ENCODE results near the gene NCSTN. TPM values are rescaled to one million over a fixed set of nuclear protein-coding genes. Genes with fewer than 3 reads are reported as not detected.
A peak's percentile ranks its signal among the peaks of the same experiment; 100 is the strongest.

Gene NCSTN
- total and polyA plus RNA-seq, 2 experiments from 2014 or later = 90.3 to 120 TPM

DNA sequence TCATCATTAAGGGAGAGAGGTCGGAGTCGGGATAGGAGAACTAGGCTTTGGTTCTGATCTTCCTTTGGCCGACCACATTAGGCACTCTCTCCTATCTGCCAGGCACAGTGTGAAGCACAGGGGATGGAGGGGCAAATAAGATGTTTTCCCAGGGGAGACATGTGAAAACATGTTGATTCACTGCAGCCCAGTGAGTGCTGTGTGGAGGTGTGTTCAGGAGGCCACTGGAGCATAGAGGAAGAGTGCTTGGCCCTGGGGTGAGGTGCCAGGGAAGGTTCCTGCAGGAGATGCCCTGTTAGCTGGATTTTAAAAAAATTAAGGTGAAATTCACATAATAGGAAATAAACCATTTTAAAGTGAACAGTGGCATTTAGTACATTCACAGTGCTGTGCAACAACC lies 60.9 kb downstream of the NCSTN start:
- Histone ChIP-seq H3K9me2 (replicated peaks; ENCODE audit: insufficient read depth) (no peaks in the 10 kb centered on the region), H3K9me3 (ENCODE audit: low read depth) (no peaks in the 10 kb centered on the region), H3K79me2 (peaks cover 82% of the 10 kb centered on the region), H3K4me2 (no peak overlapping the region), H3K27me3 (no peaks in the 10 kb centered on the region), H3K4me1 (ENCODE audit: insufficient read depth) (peaks cover 25% of the 10 kb centered on the region), H2AFZ (no peak overlapping the region), H4K20me1 (ENCODE audit: insufficient read depth, poor library complexity, severe bottlenecking) (no peaks in the 10 kb centered on the region), H3K36me3 (replicated peaks; ENCODE audit: insufficient read depth, low read depth) (no peaks in the 10 kb centered on the region), H3K4me3 (no peak overlapping the region), H3K27ac (no peak overlapping the region)
- TF ChIP-seq EZH2phosphoT487 (IDR thresholded peaks at IDR 0.05; ENCODE audit: low read depth, severe bottlenecking, unreplicated experiment) = no peak
- TF ChIP-seq, protein P1, sequence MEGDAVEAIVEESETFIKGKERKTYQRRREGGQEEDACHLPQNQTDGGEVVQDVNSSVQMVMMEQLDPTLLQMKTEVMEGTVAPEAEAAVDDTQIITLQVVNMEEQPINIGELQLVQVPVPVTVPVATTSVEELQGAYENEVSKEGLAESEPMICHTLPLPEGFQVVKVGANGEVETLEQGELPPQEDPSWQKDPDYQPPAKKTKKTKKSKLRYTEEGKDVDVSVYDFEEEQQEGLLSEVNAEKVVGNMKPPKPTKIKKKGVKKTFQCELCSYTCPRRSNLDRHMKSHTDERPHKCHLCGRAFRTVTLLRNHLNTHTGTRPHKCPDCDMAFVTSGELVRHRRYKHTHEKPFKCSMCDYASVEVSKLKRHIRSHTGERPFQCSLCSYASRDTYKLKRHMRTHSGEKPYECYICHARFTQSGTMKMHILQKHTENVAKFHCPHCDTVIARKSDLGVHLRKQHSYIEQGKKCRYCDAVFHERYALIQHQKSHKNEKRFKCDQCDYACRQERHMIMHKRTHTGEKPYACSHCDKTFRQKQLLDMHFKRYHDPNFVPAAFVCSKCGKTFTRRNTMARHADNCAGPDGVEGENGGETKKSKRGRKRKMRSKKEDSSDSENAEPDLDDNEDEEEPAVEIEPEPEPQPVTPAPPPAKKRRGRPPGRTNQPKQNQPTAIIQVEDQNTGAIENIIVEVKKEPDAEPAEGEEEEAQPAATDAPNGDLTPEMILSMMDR (IDR thresholded peaks at IDR 0.05; ENCODE audit: poor library complexity) = no peak
- no peak for TF ChIP-seq EZH2 (IDR thresholded peaks at IDR 0.05; ENCODE audit: borderline replicate concordance)
- peak; percentile 1 for DNase-seq (ENCODE audit: low spot score)
- 90% methylated on average over 3 of the region's 3 CpGs for WGBS (ENCODE audit: low lambda C conversion rate, missing lambda C conversion rate)

DNA sequence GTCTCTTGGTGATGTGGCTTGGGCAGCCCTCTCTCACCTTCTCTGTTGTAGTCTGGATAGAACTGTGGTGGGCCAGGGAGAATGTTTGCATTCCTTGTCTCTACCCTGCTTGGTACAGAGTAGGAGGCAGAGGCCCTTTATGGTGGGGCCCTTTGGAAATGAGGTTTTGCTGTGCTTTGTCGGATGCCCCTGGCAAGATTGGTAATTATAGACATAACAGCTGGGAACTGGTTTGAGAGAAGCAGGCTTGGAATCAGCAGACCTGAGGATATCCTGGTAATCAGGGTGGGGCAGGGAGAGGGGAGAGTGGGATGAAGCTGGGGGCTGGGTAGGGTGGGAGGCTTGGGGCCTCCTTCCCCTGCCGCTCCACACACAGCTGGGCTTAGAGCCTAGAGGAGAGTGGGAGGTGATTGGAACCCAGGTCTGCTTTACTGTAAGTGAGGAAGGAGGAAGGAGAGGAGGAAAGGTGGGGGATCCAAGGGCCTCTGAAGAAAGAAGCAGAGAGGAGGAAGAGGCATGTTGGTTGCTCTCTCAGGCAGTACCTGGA lies 62.2 kb downstream of the NCSTN start:
- 55% methylated on average over 2 of the region's 2 CpGs for WGBS (ENCODE audit: low lambda C conversion rate, missing lambda C conversion rate)
- Histone ChIP-seq H3K79me2 (peaks cover 91% of the 10 kb centered on the region), H2AFZ (no peak overlapping the region), H3K36me3 (replicated peaks; ENCODE audit: insufficient read depth, low read depth) (no peaks in the 10 kb centered on the region), H3K9me3 (ENCODE audit: low read depth) (no peaks in the 10 kb centered on the region), H3K4me2 (no peak overlapping the region), H3K4me1 (ENCODE audit: insufficient read depth) (peaks cover 32% of the 10 kb centered on the region), H3K9me2 (replicated peaks; ENCODE audit: insufficient read depth) (no peaks in the 10 kb centered on the region), H4K20me1 (ENCODE audit: insufficient read depth, poor library complexity, severe bottlenecking) (no peaks in the 10 kb centered on the region), H3K27ac (peak overlapping the region; percentile 12), H3K27me3 (no peaks in the 10 kb centered on the region), H3K4me3 (no peak overlapping the region)
- peak; percentile 2 for DNase-seq (ENCODE audit: low spot score)
- no peak for TF ChIP-seq EZH2 (IDR thresholded peaks at IDR 0.05; ENCODE audit: borderline replicate concordance)
- TF ChIP-seq EZH2phosphoT487 (IDR thresholded peaks at IDR 0.05; ENCODE audit: low read depth, severe bottlenecking, unreplicated experiment) = no peak
- TF ChIP-seq, protein P1 (IDR thresholded peaks at IDR 0.05; ENCODE audit: poor library complexity) = no peak

DNA sequence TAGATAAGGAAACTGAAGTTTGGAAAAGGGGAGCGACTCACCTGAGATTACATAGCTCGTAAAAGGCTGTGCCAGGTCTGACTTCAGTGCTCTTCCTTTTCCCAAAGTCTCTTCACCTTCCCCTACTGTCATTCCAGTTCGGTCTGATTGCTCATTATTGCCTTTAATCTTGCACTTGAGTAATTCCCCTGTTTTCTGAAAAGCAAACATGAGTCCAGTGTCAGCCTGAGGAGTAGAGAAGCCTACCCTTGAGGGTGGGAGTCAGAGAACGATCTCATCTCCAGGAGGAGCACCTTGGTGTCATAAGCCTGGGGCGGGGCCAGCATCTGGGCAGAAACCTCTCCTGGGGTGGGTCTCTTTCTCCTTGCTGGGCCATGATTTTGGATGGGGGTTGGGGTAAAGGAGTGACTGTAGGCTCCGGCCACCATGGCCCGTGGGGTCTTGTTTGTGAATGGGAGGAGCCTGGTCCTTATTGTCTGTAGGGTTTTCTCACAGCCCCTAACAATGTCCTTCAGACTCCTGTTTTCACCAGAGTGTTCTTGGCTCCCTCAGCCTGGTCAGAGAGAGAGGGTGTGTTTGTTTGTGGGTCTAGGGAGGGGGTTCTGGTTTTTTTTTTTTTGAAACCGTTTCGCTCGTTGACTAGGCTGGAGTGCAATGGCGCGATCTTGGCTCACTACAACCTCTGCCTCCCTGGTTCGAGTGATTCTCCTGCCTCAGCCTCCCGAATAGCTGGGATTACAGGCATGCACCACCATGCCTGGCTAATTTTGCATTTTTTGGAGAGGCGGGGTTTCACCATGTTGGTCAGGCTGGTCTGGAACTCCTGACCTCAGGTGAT lies 63.2 kb downstream of the NCSTN start:
- Histone ChIP-seq H3K27me3 (no peaks in the 10 kb centered on the region), H3K36me3 (replicated peaks; ENCODE audit: insufficient read depth, low read depth) (no peaks in the 10 kb centered on the region), H3K4me1 (ENCODE audit: insufficient read depth) (peaks cover 34% of the 10 kb centered on the region), H3K4me2 (no peak overlapping the region), H3K79me2 (peaks cover 84% of the 10 kb centered on the region), H3K9me2 (replicated peaks; ENCODE audit: insufficient read depth) (no peaks in the 10 kb centered on the region), H3K4me3 (no peak overlapping the region), H4K20me1 (ENCODE audit: insufficient read depth, poor library complexity, severe bottlenecking) (no peaks in the 10 kb centered on the region), H3K27ac (no peak overlapping the region), H2AFZ (no peak overlapping the region), H3K9me3 (ENCODE audit: low read depth) (no peaks in the 10 kb centered on the region)
- no peak for TF ChIP-seq EZH2phosphoT487 (IDR thresholded peaks at IDR 0.05; ENCODE audit: low read depth, severe bottlenecking, unreplicated experiment)
- TF ChIP-seq, protein P1 (IDR thresholded peaks at IDR 0.05; ENCODE audit: poor library complexity) = no peak
- TF ChIP-seq EZH2 (IDR thresholded peaks at IDR 0.05; ENCODE audit: borderline replicate concordance) = no peak
- 79% methylated on average over 15 of the region's 15 CpGs for WGBS (ENCODE audit: low lambda C conversion rate, missing lambda C conversion rate)
- DNase-seq (ENCODE audit: low spot score) = no peak

All from hepatocyte (in vitro differentiated cells).